ENCODE measurements around the gene SYT13. TPM values are rescaled to one million over a fixed set of nuclear protein-coding genes. Genes with fewer than 3 reads are reported as not detected.

SYT13 gene
- total and polyA plus RNA-seq, 10 of the 15 experiments (the other 5 are each of a cell fraction or from before 2014, with no cell fraction given) = not detected

DNA sequence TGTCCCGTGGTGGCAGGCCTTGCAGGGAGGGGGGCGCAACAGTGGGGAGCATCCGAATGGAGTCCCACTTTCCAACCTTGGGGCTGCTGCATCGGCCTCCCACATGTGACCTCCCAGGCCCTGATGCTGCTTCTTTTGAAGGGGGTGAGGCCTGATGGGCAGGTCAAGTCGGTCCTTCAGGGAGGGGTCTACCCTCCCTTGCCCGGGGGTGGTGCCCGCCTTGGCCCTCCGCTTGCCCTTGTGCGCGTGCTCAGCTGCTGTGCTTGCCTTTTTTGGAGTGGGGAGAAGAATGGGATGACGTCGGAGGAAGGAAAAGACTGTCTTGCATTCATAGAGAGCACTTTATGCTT is 72.8 kb downstream of the SYT13 start (continued):
- no peak for TF ChIP-seq SREBF2 (IDR thresholded peaks at IDR 0.05; ENCODE audit: low read length)

DNA sequence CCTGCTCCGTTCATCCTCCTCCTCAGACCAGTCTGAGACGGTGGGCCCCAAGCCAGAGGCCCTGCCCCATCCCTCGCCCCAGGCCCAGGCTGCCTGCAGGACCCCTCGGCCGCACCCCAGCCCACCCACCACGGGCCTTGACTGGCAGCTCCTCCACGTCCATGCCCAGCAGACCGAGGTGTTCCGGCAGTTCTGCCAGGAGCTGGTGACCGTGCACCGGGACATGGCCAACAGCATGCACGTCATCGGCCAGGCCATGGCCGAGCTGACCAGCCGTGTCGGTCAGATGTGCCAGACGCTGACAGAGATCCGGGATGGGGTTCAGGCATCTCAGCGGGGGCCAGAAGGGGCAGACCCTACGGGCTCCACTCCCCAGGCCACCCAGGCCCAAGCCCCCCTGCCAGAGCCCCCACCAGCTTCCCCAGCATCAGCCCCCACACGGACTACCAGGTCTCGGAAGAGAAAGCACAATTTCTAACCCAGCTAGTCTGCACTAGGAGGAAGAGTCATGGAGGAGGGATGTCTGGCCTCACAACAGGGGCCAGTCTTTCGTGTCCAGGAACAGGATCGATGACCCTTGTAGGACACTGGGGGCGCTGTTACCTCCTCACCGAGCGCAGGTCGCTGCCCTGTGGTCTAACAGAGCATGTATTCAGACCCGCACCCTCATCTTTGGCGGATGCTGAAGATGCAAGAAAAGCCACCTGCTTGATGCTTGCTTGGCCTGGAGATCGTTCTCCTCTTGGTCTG is 73.4 kb downstream of the SYT13 start:
- no peak overlapping the region for H3K4me2 ChIP-seq (ENCODE audit: control insufficient read depth, insufficient read depth)
- no peaks in the 10 kb centered on the region for H3K27me3 ChIP-seq (replicated peaks in 1 of 2; ENCODE audit: control insufficient read depth in 2 of 2, insufficient read depth in 2 of 2, low read length in 1 of 2)
- no peak overlapping the region for H3K4me3 ChIP-seq
- DNase-seq (ENCODE audit: low read depth, low spot score) = no peak
- no peak overlapping the region for H2AFZ ChIP-seq (ENCODE audit: control insufficient read depth, low read depth, low read length)
- ChIA-PET SMC1A (ENCODE audit: uncharacterized antibody, unreplicated experiment) (no interaction called here), CTCF (no interaction called here), RAD21 (ENCODE audit: unreplicated experiment) (no interaction called here), POLR2A (no interaction called here)
- in situ Hi-C loops (cut with MboI) (no loop called here), intact Hi-C loops (cut with micrococcal nuclease; ENCODE audit: unreplicated experiment) (no loop called here)
- no peaks in the 10 kb centered on the region for H3K9me3 ChIP-seq (replicated peaks; ENCODE audit: control insufficient read depth, insufficient read depth, low read length)
- no peak overlapping the region for H3K9ac ChIP-seq (ENCODE audit: control insufficient read depth, insufficient read depth, low read length)
- FAIRE-seq = no peak
- no peaks in the 10 kb centered on the region for H3K79me2 ChIP-seq (ENCODE audit: control insufficient read depth, insufficient read depth, low read length)
- BruUV-seq (replicated peaks) = no TSS peak
- peaks cover 4% of the 10 kb centered on the region for H3K4me1 ChIP-seq (ENCODE audit: control insufficient read depth, insufficient read depth, low read length)
- no peak for ATAC-seq
- WGBS (ENCODE audit: insufficient coverage, insufficient replicate concordance, low lambda C conversion rate, missing lambda C conversion rate) = 50% methylated on average over 22 of the region's 31 CpGs
- no peak overlapping the region for H3K27ac ChIP-seq (ENCODE audit: control insufficient read depth, insufficient read depth)
- 0 out of 6 replicates have a peak, but pooled peaks of 1 of the 3 experiments have one; percentile 6 for TF ChIP-seq CTCF (IDR thresholded peaks at IDR 0.05 in 2 of 3, conservative IDR thresholded peaks at IDR 0.05 in 1 of 3; ENCODE audit: control insufficient read depth in 2 of 3, extremely low read depth in 1 of 3, insufficient read depth in 1 of 3, low read depth in 3 of 3, low read length in 3 of 3)
- no peak for TF ChIP-seq TCF7 (IDR thresholded peaks at IDR 0.05; ENCODE audit: borderline replicate concordance)
- H4K20me1 ChIP-seq (ENCODE audit: control insufficient read depth, insufficient read depth) = no peaks in the 10 kb centered on the region
- no peaks in the 10 kb centered on the region; a peak in 1 of 4 replicates for H3K36me3 ChIP-seq (ENCODE audit: control insufficient read depth in 2 of 2, insufficient read depth in 2 of 2, low read length in 1 of 2)

Data from GM12878 (cell line).